Measurements from ENCODE around the gene NCKAP5.
A peak's percentile ranks its signal among the peaks of the same experiment; 100 is the strongest.
"Not testable (repeated sequence)": the region's sequence is repeated elsewhere in the genome, so short reads cannot be mapped to it uniquely, and the experiment has no call there.

Gene NCKAP5

DNA sequence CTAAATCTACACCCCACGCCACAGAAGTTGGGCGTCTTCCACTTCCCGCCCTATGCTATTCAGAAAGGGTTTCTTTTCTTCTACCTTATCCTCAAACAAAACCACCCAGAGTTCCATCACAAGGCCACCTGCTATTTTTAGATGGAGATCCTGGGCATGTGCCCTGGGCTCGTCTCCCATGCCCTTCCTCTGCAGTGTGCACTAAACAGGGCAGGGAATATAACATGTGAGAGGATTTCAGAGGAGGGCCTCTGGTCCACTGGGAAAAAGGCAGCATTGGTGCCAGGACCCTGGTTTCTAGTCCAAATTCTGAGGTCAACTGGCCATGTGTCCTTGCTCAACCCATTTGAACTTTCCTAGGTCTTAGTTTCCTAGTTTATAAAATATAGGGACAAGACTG lies 320.0 kb downstream of the NCKAP5 start:
- no peak for DNase-seq

- peak; percentile 27 to 34 for DNase-seq
Measured at GRCh38 chr2:133247631-133248030, 320.6 kb downstream of the NCKAP5 start.

DNA sequence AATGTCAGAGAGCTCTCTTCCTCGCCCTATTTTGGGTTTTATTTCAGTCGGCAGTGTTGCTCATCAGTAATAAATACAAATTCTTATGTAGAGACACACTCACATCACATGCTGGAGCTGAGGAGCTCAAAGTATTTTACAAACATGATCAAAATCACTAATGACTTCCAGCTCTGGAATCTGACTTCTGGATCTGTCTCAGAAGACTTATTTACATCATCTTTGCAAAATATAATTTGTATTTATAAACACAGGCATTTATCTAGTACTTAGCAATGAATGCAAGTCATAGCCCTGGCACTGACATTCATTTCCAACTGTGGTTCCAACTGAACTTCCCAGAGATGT lies 327.1 kb downstream of the NCKAP5 start:
- no peak for DNase-seq

- no peak for DNase-seq
Measured at GRCh38 chr2:133240491-133241223, 327.6 kb downstream of the NCKAP5 start.

- no peak for DNase-seq
Measured at GRCh38 chr2:133235968-133236367, 332.3 kb downstream of the NCKAP5 start.

DNA sequence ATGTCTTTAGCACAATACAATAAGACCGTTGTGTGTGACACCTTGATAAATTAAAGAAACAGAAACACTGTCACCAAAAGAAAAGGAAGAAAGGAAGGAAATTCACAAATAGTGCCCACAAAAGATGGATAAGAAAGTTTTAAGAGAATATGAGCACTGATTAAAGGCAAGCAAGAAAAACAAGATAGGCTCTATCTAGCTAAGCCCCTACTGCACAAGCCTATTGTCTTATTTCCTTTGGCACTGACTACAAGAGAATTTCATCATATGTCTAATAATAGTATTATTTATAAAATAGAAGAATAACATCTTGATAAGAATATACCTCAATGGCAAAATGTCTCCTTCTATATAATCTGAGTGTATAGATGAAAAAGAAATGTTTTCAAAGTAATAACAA lies 335.7 kb downstream of the NCKAP5 start:
- no peak for DNase-seq

GRCh38 chr2:133231264-133231663 lies 337.0 kb downstream of the NCKAP5 start:
- DNase-seq, result no peak

DNA sequence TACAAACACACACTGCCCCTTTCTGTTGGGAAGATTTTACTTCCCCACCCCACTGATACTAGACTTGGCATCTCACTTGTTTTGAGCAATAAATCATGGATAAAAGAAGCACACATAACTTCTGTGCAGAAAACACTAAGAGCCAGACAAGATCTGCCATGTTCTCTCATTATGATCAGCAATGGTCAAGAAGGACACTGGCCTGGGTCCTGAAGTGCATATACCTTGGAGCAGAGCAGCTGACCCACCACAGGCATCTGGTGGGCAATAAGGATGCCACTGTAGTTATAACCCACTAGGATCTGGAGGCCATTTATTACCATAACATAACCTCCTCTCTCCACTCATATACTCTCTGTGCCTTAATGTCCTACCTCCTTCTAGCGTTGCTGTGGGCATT lies 338.3 kb downstream of the NCKAP5 start:
- DNase-seq, result no peak

- DNase-seq, result no peak
Measured at GRCh38 chr2:133223226-133223625, 345.0 kb downstream of the NCKAP5 start.

DNA sequence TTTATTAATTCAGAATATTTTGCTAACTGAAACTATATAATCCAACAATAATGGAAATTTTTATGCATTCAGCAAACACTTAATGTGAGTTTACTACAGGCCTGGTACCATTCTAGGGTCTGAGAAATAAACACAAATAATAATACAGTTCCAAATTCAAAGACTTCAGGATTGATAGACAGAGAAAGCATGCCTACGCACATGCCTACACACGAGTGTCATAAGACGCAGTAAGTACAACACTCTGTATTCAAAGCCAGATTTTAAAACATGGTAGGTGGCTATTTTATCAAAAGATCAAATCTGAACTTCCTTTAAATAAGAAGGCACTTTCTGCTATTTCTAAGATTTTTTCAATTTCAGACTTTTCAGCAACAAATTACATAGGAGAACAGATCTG lies 346.9 kb downstream of the NCKAP5 start:
- no peak for DNase-seq

GRCh38 chr2:133218204-133218603 lies 350.1 kb downstream of the NCKAP5 start:
- no peak for DNase-seq

- DNase-seq, result no peak
Measured at GRCh38 chr2:133215477-133215876, 352.8 kb downstream of the NCKAP5 start.

- DNase-seq, result no peak
Measured at GRCh38 chr2:133213651-133214050, 354.6 kb downstream of the NCKAP5 start.

DNA sequence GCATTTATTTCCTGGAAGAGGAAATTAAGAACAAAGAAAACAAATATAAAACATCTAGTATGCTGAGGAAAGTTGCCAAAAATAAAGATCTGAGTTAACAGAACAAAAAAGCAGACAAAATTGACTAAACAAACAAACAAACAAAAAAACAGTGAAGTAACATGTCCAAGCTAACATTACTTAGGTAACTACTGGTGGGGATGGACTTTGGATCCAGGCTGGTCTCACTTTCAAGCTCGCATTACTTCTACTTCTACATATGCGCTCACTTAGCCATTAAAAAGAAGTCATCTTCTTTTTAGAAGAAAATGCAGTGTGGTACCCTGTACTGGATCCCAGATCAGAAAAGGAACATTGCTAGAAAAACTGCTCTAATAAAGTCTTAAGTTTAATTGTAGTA lies 358.9 kb downstream of the NCKAP5 start:
- DNase-seq, result no peak

DNA sequence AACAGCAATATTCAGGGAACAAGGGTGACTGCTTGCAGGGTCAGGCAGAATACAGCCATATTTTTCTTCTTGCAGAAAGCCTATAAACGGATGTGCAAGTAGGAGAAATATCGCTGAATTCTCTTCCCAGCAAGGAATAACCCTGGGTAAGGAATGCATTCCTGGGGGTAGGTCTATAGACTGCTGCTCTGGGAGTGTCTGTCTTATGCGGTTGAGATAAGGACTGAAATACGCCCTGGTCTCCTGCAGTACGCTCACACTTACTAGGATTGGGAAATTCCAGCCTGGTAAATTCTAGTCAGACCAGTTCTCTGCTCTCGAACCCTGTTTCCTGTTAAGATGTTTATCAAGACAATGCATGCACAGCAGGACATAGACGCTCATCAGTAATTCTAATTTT lies 361.6 kb downstream of the NCKAP5 start:
- DNase-seq, result not testable (repeated sequence)

- DNase-seq, result no peak
Measured at GRCh38 chr2:133204421-133204820, 363.8 kb downstream of the NCKAP5 start.

DNA sequence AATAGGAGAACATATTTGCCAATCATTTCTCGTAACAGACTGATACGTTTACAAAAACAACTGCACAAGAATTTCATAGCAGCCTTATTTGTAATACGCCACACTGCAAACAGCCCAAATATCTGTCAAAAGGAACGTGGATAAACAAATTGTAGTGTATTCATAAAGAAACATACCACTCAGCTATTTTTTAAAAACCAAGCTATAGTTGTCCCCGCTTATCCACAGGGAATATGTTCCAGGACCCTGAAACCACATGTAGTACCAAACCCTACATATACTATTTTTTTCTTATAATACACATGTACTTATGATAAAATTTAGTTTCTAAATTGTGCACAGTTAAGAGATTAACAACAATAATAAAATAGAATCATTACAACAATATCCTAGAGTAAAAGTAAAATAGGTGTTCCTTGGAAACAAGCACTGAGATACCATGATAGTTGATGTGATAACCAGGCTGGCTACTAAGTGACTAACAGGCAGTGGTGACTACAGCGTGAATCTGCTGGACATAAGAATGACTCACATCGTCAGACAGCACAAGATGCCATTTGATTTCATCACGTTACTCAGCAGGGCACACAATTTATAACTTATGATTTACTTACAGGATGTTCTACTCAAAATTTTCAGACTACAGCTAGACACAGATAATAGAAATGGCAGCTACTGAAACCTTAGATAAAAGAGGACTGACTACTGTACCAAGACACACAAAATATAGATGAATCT lies 367.4 kb downstream of the NCKAP5 start:
- DNase-seq, result no peak

DNA sequence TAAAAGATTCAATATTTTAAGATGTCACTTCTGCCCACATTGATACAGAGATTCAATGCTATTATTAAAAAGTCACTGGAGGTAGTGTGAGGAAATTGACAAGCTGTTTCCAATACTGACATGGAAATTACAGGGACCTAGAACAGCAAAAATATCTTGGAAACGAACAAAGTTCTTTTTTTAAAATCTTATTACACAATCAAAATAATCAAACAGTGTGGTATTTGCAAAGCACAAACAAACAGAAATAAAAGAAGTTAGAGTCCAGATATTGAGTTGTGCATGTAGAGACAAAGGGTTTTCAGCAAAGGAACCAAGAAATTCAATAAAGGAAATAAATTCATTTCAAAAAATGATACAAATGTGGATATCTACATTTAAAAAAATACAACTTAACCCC lies 369.6 kb downstream of the NCKAP5 start:
- DNase-seq, result no peak

DNA sequence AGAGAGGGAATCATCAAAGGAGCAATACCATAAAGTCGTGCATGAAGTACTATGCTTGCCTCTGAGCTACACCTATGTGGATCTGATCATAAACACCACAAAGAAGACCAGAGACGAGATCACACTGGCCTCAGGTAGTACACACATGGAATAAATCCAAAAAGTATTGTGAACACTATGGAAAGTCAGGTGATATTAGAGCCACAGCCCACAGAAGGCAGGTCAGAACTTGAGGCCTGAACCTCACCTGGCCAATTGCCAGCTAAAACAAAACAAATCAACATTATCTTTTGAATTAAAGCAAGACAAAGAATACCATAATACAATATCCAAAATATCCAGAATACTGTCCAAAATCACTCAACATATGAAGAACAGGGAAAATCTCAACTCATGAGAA lies 371.1 kb downstream of the NCKAP5 start:
- no peak for DNase-seq

GRCh38 chr2:133194777-133195335 lies 373.4 kb downstream of the NCKAP5 start:
- DNase-seq, result no peak

GRCh38 chr2:133194362-133194655 lies 374.0 kb downstream of the NCKAP5 start:
- DNase-seq, result no peak

- no peak for DNase-seq
Measured at GRCh38 chr2:133193544-133194361, 374.5 kb downstream of the NCKAP5 start.

DNA sequence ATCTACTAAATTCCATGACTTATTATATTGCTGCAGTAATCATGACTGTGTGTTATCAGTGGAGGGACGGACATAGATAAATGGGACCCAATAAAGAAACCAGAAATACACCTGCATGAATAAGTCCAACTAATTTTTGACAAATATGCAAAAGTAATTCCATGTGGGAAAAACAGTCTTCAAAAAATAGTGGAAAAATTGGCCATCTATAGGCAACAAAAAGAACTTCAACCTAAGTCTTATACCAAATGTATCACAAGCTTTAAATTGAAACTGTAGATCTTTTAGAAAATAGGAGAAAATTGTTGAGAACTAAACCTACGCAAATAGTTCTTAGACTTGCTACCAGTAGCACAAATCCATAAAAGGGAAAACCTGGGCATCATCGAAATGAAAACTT lies 376.2 kb downstream of the NCKAP5 start:
- no peak for DNase-seq

DNA sequence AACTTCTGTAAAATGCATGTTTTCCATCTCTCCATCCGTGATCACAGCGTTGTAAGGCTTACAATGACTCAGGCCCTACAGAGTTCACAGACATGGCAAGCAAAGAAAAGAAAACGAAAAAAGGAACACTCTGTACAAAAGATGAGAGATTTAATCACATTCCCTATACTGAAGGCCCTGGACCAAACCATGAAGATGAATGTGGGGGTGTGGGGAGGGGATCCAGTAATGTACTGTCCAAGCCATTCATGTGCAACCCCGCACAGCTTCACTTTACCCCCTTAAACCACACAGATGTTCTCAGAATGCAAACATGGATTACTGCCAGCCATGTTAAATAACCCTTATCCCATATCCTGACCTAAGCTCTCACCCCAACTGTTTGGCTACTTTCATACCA lies 391.1 kb downstream of the NCKAP5 start:
- DNase-seq, result no peak

Measured in AML-193 (cell line).